HG03442 (cell line): ENCODE results near the gene INHBE.
A peak's percentile ranks its signal among the peaks of the same experiment; 100 is the strongest.

ENCODE experiments used
- ATAC-seq: cut with Tn5 transposase; IDR thresholded peaks from one replicate; pipeline ENCODE4 v1.9.1; 2021; ENCODE audit warnings: mild to moderate bottlenecking, moderate library complexity; ENCODE audit not compliant: unreplicated experiment

Gene INHBE

DNA sequence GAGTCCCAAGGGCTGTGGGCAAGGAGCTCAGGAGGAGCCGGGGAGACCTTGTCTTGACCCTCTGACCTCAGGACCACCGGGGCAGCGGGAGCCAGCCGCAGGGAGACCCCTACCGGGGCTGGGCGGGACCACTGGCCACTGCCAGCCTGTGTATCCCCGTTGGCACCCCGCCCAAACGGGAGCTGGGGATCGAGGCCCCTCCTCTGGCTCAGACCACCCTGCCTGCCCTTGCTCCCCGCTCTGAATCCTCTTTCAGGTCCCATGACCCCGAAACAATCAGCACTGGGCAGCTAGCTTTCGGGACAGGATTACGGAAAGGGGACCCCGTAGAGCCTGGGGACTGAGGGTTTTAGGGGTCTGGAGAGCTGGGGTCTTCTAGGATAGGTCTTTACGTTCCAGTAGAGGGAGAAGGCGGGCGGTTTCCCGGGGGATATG, 5.8 kb downstream of the INHBE start:
- no peak for ATAC-seq

DNA sequence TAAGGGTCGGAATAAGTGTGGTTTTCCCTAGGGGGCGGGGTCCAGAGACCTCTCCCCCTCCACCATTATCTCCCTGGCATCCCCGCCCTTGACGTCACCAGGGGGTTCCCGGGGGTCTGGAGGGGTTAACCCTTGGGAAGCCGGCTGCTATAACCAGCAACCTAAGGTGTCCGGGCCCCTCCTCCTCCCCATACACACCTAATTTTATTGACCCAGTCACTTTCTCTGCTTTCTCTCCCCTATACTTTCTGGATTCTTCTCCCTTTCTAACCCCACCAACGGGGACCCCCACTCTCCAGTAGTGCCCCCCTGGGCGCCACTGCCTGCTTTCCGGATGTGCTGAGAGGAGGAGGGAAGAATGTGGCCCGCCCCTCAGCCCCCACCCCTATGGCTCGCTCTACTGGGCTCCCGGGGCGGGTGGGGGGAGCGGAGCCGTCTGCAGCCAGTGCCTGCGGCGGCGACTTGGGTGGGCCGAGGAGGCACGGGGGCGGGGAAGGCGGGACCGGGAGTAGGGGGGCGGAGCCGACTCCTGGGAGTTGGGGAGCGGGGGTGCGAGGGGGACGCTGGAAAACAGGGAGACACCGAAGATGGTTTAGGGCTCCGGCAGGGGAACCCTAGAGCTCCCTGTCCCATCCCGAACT, 6.3 kb downstream of the INHBE start:
- no peak for ATAC-seq

DNA sequence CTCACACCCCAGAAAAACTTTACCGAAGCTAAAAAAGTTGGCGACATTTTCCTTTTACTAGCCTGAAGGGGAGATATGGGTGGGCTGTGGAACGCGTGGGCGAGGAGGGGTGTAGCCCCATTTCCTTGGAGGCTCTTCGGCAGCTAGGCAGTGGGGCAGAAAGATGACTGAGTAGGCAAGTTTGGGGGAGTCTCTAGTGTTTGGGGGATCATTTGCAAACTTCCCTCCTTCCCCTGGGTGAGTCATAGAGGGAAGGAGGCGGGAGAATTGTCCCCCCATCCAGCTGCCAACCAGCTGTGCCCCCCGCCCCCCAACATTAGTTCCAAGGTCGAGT, 6.8 kb downstream of the INHBE start:
- ATAC-seq, result no peak

DNA sequence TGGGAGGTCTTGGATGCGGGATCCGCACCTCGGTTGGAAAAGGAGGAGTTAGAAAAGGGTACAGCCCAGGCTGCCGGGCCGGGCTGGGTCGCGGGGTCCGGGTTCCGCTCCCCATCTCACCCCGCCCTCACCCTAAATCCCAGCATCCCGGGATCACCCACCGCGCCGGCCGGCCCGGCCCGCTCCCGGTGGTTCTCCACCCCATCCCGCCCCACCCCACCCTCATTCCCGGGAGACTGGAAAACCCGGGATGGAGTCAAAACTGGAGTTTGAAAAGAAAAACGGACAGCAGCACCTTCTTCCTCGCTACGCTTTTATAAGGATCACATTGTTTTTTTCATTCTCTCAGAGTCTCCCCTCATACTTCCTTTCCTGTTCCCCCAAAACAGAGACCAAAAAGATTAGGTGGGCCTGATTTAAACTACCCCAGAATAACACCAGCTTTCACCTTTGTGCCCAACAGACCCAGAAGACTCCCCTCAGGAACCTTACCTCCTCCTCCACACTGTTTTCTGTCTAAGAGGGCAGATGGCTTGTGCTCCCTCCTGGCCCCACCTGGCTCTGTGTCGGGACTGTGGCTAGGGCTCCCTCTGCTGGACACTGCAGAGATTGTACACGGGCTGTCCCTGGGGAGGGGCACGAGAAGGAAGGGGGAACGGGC, 7.3 kb downstream of the INHBE start:
- ATAC-seq, result peak; percentile 57

DNA sequence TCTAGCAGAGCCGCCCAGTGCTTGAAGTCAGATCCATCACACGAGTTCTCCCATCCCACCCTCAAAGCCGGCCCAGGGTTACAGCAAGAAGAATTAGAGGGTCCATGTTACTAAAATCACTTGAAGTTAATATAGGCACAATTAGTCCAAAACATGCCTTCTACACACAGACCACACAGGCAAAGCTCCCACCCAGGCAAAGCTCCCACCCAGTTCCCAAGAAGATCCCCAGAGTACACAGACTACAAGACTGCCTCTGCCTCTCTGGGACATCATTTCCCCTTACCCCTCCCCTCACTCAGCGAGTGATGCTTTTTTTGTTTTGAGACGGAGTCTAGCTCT, 7.8 kb downstream of the INHBE start:
- no peak for ATAC-seq

DNA sequence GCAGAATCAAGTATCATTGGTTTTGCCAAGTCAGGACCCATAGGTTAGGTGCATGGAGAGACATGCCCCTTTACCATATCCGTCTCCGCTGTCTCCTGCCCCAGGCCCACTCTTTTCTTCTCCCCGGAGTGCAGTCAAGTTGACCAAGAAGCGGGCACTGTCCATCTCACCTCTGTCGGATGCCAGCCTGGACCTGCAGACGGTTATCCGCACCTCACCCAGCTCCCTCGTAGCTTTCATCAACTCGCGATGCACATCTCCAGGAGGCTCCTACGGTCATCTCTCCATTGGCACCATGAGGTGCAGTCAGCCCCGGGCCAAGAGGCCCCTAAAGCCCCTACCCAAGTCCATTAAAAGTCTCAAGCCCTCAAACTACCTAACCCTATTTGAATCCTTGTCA, 9.5 kb downstream of the INHBE start:
- no peak for ATAC-seq

DNA sequence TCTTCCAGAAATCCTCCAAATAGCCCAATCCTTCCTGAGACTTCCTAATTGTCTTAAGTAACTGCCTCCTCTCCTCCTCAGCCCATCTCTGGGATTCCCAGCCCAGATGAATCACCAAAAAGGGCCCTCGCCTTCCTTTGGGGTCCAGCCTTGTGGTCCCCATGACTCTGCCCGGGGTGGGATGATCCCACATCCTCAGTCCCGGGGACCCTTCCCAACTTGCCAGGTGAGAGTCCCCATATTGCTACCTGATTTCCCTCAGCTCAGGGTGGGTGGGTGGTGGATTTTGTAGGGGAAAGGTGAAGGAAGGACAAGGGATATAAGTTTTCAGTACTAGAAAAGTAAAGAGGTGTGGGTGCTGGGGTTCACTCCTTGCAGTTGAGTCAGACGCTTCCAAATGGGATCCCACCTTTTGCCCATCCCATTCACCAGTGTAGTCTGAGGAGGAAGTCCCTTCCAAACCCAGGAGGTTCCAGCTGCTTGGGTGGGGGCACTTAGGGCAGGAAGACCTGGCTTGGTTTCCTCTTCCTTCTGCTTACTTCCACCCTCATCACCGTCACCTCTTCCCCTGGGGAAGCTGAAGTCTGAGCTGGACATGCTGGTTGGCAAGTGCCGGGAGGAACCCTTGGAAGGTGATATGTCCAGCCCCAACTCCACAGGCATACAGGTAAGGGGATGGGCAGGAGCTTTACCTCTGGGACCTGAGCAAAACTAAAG, 10.1 kb downstream of the INHBE start:
- ATAC-seq, result no peak

DNA sequence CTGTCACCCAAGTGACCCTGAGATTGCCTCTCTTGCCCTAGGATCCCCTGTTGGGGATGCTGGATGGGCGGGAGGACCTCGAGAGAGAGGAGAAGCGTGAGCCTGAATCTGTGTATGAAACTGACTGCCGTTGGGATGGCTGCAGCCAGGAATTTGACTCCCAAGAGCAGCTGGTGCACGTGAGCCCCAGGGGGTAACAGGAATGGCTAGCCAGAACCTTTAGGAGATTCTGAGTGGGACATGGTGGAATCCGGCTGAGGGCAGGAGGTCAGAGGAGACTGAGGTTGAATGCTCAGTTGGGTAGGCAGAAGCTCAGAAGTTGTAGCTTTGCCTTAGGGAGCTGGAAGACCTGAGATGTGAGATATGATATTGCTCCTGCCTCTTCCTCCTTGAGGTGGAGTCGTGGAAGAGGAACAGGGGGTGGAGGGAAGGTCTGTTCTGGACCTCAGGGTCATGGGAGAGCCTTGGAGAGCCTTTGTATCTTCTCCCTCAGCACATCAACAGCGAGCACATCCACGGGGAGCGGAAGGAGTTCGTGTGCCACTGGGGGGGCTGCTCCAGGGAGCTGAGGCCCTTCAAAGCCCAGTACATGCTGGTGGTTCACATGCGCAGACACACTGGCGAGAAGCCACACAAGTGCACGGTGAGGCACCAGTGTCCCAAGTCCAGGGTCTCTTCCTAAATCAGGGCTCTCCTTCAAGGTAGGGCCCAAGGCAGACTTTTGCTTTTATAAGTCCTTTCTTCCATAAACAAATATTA, 10.8 kb downstream of the INHBE start:
- ATAC-seq, result no peak

DNA sequence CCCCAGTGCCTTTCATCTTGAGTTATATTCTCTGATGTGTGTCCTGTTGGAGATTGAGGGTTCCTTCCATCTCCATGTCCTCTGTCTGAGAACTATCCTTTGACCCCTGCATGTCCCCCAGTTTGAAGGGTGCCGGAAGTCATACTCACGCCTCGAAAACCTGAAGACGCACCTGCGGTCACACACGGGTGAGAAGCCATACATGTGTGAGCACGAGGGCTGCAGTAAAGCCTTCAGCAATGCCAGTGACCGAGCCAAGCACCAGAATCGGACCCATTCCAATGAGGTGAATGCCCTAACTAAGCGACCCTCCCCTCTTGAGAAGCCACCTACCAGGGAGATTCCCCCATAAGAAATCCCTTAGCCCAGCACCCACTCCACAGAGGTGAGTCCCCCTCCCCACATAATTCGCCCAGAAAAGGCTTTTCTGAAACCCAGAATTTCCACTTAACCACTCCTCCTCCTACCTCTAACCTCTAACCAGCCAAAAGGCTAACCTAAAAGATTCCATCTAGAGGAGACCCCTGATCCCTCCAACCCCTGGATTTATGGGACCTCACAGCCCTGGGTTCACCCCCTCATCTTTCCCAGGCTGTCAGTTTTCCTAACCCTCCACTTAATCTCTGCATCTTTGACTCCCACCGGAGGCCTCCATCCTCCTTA, 12.2 kb downstream of the INHBE start:
- no peak for ATAC-seq

DNA sequence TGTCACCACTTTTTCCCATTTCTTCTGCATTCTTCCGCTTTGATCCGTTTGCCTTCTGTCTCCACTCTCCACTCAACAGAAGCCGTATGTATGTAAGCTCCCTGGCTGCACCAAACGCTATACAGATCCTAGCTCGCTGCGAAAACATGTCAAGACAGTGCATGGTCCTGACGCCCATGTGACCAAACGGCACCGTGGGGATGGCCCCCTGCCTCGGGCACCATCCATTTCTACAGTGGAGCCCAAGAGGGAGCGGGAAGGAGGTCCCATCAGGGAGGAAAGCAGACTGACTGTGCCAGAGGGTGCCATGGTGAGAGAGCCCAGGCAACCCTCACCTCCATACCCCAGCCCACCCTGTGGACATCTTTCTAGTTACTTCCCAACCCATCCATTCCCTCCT, 12.8 kb downstream of the INHBE start:
- ATAC-seq, result no peak

DNA sequence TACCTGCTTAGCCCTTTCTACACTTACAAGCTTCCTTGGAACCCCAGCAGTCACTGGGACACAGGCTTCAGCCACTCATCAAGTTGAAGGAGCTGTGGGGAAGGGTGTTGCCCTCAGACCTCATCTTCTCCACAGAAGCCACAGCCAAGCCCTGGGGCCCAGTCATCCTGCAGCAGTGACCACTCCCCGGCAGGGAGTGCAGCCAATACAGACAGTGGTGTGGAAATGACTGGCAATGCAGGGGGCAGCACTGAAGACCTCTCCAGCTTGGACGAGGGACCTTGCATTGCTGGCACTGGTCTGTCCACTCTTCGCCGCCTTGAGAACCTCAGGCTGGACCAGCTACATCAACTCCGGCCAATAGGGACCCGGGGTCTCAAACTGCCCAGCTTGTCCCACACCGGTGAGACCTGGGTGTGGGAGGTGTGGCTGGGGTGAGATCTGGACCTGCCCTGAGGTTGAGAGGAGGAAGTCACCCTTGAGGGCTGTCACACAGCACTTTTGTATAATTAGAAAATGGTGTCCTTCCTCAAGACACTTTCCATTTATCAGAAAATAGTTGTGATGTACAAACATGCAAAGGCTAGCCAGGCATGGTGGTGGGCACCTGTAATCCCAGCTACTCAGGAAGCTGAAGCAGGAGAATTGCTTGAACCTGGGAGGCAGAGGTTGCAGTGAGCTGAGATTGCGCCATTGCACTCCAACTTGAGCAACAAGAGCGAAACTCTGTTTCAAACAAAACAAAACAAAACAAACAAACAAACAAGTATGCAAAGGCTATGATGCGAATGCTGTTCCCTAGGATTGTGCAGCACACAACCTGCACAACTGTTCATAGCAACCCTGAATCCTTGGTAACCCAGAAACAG, 14.4 kb downstream of the INHBE start:
- no peak for ATAC-seq

DNA sequence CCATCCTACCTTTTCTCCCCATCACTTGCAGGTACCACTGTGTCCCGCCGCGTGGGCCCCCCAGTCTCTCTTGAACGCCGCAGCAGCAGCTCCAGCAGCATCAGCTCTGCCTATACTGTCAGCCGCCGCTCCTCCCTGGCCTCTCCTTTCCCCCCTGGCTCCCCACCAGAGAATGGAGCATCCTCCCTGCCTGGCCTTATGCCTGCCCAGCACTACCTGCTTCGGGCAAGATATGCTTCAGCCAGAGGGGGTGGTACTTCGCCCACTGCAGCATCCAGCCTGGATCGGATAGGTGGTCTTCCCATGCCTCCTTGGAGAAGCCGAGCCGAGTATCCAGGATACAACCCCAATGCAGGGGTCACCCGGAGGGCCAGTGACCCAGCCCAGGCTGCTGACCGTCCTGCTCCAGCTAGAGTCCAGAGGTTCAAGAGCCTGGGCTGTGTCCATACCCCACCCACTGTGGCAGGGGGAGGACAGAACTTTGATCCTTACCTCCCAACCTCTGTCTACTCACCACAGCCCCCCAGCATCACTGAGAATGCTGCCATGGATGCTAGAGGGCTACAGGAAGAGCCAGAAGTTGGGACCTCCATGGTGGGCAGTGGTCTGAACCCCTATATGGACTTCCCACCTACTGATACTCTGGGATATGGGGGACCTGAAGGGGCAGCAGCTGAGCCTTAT, 15.3 kb downstream of the INHBE start:
- no peak for ATAC-seq

DNA sequence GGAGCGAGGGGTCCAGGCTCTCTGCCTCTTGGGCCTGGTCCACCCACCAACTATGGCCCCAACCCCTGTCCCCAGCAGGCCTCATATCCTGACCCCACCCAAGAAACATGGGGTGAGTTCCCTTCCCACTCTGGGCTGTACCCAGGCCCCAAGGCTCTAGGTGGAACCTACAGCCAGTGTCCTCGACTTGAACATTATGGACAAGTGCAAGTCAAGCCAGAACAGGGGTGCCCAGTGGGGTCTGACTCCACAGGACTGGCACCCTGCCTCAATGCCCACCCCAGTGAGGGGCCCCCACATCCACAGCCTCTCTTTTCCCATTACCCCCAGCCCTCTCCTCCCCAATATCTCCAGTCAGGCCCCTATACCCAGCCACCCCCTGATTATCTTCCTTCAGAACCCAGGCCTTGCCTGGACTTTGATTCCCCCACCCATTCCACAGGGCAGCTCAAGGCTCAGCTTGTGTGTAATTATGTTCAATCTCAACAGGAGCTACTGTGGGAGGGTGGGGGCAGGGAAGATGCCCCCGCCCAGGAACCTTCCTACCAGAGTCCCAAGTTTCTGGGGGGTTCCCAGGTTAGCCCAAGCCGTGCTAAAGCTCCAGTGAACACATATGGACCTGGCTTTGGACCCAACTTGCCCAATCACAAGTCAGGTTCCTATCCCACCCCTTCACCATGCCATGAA, 16.0 kb downstream of the INHBE start:
- ATAC-seq, result no peak

DNA sequence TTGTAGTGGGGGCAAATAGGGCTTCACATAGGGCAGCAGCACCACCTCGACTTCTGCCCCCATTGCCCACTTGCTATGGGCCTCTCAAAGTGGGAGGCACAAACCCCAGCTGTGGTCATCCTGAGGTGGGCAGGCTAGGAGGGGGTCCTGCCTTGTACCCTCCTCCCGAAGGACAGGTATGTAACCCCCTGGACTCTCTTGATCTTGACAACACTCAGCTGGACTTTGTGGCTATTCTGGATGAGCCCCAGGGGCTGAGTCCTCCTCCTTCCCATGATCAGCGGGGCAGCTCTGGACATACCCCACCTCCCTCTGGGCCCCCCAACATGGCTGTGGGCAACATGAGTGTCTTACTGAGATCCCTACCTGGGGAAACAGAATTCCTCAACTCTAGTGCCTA, 16.6 kb downstream of the INHBE start:
- ATAC-seq, result no peak

DNA sequence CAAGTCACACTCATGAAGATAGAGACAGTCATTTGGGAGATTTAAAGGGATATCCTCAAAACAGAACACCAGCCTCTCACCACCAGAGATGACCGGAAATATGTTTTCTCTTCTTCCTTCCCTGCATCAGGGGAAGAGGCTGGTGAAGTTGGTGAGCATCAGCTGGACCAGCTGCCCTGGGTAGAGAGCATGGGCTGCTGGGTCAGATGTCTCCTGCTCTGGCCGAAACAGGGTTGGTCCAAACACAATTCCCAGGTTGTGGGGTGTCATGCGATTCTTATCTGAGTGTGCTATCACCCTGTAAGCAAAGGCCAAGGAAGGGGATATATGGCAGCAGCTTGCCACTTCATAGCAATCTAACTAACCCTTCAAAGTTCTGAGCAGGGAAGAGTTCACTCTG, 17.3 kb downstream of the INHBE start:
- no peak for ATAC-seq

DNA sequence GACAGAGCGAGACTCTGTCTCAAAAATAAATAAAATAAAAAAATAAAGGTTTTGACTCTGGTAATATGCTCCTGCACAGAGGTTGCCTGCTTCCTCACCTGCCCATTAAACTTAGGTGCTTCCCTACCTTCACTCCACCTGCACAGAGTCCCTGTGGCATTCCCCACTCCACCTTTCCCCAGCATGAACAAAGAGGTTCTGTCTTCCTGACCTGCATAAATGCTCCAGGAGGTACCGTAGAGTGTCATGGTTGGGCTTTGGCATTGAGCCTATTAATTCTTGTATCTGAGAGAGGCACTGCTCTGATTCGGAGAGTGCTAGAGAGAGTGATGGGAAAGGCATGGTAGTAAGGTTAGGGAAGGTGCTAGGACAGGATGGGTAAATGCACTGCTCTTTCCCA, 18.3 kb downstream of the INHBE start:
- ATAC-seq, result no peak

DNA sequence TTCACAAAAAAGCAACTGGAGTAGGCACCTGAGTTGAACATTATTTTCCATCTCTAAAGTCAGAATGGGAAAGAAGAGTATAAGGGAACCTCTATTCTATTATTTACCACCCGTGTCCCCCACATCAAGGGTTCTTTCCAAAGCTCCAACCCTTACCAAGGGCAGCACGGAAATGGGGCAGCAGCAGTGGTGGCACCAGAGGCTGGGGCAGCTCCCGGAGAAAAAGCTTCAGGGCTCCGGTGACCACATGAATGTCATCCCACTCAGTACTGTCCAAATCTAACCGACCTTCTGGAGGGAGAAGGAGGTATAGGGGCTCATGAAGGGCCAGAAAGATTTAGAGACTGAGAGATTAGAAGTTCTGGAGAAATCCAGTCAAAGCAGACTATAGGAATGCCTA, 18.8 kb downstream of the INHBE start:
- ATAC-seq, result no peak

DNA sequence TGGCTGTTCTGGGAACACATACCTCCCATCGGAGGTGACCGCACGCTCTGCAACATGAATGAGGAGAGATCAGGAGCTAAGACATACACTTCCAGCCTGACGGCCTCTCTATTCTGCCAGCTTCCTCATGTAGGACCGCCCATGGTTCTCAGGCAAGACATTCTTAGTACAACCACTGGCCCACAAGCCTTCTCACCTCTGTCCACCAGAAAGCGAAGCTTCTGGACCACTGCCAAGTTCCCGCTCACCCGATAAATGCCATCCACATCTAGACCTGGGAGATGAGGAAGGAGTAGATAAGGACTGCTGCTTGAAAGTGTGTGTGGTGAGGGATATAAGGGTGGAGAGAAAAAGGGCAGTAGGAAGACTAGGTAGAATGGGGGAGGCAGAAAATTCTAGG, 19.3 kb downstream of the INHBE start:
- no peak for ATAC-seq

DNA sequence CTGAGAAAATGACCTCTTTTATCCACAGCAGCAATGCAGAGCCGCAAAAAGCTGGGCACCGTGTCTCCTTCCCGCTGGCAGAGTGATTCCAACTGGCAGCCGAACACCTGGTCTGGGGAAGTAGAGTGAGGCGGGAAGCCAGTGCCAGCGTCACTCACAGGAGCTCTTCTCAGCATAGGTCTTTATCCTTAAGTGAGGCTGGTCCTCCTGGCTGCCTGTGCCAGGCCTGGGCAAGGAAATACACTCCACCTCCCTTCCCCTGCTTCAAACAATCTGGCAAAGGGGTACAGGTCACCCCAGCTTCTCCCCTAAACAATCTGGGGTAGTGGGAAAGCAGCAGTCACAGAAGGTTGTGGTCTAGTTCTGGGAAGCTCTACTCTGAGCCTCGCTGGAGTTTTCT, 19.8 kb downstream of the INHBE start:
- ATAC-seq, result no peak
